GM18526 (cell line): ENCODE measurements around the gene ZNF57.

ENCODE experiments used
- POLR2A ChIP-seq: IDR thresholded peaks from 3 replicates; pipeline ENCODE4 v1.6.1; 2011; ENCODE audit not compliant: insufficient read length; ENCODE audit errors: extremely low read depth

The ZNF57 gene

GRCh38 chr19:2942928-2943640 lies 42.4 kb downstream of the ZNF57 start:
- no peak for TF ChIP-seq POLR2A

GRCh38 chr19:2944403-2944774 lies 43.7 kb downstream of the ZNF57 start:
- no peak for TF ChIP-seq POLR2A

DNA sequence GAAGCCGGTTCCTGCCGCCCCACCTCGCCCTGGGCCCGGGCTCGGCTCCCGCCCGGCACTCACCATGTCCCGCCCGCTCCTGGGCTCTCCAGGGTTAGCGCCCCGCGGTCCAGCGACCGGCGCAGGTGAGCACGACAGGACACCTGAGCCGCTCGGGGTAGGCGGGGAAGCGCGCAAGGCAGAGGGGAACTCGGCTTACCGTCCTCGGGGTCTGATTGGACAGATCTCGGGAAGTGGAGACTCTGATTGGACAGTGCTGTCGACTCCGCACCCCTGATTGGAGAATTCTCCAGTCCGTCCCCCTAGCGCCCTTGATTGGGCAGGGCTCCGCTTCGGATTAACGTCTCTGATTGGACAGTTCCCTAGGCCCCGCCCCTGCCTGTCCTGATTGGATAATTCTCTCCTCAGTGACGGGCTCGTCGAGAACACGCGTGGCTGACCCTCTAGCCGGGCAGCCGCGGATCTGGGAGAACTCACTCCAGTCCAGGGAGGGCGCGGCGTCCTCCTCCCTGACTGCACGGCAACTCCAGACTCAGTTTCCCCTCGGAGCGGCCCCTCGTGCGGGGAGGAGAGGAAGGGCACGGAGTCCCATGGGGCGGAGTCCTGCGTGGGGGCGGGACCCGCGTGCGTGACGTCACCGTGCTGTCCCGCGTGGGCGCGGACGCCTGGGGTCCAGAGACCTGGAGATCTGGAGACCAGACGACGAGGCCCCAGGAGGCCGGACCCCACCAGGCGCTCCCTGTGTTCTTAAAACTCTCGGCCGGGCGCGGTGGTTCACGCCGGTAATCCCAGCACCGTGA lies 44.2 kb downstream of the ZNF57 start, which contains the start of gene ZNF77:
Gene ZNF77, minus strand, starts transcription at position 197 of the 800 bp plus-strand sequence. Its CDS starts 131 bp downstream, at position 66.
- TF ChIP-seq POLR2A = peak; percentile 38

GRCh38 chr19:2945575-2946184 lies 45.0 kb downstream of the ZNF57 start:
- no peak for TF ChIP-seq POLR2A

DNA sequence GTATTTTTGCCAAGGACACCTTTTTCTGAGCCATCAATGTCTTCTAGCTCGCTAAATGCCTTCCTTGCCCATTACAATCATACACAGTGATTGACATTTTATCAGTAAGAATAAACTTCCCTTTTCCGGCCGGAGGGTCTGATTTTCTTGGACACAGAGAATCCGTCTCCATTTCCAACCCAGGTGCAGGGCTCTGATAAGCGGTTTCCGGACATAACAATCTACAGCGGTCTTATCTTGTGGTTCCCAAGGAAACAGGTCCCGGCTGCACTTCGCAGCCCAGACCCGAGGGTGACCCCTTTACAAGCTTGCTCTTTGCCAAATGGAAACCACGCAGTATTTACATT lies 49.2 kb downstream of the ZNF57 start:
- TF ChIP-seq POLR2A = no peak

GRCh38 chr19:2950286-2951124 lies 49.8 kb downstream of the ZNF57 start:
- TF ChIP-seq POLR2A = peak; percentile 96

DNA sequence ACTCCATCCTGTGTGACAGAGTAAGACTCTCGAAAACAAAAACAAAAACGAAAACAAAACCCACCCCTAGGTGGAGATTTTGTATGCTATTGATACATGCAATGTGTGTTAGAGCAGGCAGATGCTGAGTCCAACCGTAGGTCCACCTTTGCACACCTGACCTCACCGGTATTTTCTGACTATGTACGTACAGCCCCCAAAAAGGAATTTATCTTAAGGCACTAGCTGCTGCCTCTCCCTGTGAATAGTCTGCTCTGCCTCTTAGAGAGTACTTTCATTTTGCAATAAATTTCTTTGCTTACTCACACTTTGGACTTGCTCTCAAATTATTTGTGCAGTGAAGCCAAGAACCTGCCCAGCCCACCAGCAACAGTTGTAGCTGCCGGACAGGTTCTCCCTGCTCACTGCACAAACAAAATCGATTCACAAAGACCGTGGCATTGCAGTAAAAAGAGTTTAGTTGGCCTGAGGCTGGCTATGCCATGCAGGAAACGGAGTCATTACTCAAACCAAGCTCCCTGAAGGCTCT lies 52.3 kb downstream of the ZNF57 start:
- no peak for TF ChIP-seq POLR2A

DNA sequence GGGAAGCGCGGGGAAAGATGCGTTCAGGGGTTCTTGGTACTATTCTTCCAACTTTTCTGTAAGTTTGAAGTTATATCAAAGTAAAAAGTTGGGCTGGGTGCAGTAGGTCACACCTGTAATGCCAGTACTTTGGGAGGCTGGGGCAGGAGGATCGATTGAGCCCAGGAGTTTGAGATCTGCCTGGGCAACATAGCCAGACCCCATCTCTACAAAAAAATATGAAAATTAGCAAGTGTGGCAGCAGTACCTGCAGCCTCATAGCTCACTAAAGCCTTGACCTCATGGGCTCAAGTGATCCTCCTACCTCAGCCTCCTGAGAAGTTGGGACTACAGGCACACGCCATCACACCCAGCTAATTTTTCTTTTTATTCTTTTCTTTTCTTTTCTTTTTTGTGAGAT lies 56.4 kb downstream of the ZNF57 start:
- no peak for TF ChIP-seq POLR2A

DNA sequence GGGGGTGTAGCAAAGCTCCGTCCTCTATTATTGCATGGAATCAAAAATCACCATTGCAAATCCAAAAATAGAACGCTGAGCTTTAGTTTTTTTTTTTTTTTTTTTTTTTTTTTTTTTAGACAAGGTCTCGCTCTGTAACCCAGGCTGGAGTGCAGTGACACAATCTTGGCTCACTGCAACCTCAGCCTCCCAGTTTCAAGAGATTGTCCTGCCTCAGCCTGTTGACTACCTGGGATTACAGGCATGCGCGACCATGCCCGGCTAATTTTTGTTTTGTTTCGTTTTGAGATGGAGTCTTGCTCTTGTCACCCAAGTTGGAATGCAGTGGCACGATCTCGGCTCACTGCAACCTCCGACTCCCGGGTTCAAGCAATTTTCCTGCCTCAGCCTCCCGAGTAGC lies 59.4 kb downstream of the ZNF57 start:
- no peak for TF ChIP-seq POLR2A

DNA sequence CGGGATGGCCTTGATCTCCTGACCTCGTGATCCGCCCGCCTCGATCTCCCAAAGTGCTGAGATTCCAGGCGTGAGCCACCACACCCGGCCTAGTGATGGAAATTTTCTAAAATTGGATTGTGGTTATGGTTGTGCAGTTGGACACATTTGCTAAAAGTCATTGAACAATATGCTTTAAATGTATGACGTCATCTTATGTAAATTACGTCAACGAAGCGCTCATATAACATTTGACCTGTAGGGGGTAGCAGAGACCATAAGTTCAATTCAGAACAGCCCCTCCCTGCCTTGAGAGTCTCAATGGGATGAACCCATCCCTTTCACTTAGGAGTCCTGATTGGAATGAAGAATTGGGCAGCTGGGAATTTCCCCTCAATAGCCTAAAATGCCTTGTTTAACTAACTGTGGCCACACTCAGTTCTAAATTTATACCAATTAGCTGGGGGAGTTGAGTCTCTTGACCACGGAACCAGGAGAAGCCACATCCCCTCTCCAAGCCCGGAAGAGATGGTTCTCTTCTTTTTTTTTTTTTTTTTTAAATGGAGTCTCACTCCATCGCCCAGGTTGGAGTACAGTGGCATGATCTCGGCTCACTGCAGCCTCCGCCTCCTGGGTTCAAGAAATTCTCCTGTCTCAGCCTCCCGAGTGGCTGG lies 61.4 kb downstream of the ZNF57 start:
- TF ChIP-seq POLR2A = no peak

DNA sequence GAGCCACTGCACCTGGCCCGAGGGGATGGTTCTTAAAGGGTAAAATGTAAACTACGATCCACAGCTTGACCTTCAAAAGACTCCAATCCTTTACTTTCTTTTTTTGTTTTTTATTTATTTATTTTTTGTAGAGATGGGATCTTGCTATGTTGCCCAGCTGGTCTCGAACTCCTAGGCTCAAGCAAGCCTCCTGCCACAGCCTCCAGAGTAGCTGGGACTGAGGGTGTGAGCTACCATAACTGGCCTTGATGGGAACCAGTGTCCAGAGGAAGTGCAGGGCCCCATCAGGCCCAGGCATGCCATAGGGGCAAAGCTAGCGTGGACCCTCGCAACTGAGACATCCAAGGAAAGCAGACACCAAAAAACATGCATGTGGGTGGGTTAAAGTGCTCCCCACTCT lies 62.4 kb downstream of the ZNF57 start:
- TF ChIP-seq POLR2A = no peak

DNA sequence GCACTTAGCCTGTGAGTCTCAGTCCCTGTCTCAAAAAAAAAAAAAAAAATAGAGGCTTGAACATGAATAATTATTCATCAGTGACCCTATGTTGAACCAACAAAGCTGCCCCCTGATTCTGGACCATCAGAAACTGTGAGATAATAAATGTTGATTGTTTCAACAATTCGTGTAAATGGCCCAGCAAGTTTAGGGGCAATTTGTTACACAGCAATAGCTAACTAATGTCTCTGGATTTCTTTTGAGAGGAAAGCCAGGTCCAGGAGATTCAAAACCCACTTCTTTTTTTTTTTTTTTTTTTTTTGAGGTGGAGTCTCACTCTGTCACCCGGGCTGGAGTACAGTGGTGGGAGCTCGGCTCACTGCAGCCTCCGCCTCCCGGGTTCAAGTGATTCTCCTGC lies 64.1 kb downstream of the ZNF57 start:
- no peak for TF ChIP-seq POLR2A

DNA sequence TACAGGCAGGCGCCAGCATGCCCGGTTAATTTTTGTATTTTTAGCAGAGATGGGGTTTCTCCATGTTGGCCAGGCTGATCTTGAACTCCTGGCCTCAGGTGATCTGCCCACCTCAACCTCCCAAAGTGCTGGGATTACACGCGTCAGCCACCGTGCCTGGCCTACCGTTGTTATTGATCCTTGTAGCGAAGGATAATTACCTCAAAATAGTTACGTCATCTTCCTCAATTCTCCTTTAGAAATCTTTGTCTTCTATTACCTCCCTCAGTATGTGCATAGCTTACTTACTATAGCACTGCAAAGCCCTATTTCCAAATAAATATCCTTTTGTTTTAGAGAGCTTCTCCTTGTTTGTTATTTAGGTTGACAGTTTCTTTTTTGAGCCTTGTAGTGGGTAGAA lies 67.2 kb downstream of the ZNF57 start:
- no peak for TF ChIP-seq POLR2A
